HG03045 (cell line): ENCODE measurements around the gene PCNX2.
"Not testable (repeated sequence)": the region's sequence is repeated elsewhere in the genome, so short reads cannot be mapped to it uniquely, and the experiment has no call there.

Experiments
- ATAC-seq: cut with Tn5 transposase; IDR thresholded peaks from one replicate; pipeline ENCODE4 v1.9.1; 2021; ENCODE audit warnings: mild to moderate bottlenecking, moderate library complexity; ENCODE audit not compliant: unreplicated experiment

The PCNX2 gene

DNA sequence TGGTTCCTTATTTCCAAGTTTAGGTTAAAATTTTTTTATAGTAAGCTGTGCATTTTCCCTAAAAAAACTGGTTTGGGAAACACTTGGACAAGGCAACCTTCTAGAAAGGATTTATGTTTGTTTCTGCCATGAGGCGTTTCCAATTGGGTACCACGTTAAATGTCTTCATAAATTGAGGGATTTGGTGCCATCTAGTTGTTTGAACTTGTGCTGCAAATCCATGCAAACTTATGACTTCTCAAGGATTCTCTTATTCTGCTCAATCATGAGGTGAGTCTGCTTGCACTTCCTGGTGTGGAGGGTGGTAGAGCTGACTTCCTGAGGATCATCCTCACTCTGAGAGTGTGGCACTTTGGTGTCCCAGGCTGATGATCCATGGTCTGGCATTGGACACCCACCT lies 123.3 kb downstream of the PCNX2 start:
- no peak for ATAC-seq

DNA sequence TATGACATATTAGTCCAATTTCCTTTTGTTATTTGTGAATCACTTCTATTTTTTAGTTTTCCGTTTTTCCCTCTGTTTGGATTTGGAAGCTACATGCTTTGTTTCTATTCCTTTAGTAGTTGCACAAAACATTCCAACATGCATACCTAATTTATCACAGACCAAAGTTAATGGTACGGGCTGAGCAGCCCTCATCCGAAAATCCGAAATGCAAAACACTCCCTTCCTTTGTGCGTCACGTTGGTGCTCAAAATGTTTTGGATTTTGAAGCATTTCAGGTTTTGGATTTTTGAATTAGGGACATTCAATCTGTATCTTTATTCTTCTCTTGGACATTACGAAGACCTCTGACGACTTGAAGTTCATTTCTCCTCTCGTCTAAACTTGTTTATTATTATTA lies 124.8 kb downstream of the PCNX2 start:
- ATAC-seq: no peak

DNA sequence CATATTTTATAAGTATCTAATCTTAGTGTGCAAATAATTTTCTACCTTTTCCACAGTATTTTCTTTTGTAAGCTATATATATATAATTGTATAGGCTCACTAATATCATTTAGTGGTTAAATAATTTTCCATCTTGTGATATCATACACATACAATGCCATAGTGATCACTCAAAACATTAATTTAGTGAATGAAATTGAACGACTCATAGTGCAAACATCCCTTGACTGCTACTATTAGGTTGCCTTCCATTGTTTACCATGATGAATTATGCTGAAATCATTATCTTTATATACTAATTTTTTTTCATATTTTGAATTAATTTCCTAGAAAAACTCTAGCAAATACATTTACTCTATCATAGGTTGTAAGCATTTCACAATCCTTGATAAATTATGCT lies 127.1 kb downstream of the PCNX2 start:
- no peak for ATAC-seq

DNA sequence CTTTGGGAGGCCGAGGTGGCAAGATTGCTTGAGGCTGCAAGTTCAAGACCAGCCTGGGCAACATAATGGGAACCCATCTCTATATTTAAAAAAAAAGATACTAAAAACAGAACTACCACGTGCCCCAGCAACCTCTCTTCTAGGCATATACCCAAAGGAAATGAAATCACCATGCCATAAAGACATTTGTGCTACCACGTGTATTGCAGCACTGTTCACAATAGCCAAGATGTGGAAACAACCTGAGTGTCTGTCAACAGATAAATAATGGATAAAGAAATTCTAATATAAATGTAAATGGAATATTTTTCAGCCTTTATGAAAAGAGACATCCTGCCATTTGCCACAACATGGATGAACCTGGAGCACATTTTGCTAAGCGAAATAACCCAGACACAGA lies 128.6 kb downstream of the PCNX2 start:
- ATAC-seq: no peak

DNA sequence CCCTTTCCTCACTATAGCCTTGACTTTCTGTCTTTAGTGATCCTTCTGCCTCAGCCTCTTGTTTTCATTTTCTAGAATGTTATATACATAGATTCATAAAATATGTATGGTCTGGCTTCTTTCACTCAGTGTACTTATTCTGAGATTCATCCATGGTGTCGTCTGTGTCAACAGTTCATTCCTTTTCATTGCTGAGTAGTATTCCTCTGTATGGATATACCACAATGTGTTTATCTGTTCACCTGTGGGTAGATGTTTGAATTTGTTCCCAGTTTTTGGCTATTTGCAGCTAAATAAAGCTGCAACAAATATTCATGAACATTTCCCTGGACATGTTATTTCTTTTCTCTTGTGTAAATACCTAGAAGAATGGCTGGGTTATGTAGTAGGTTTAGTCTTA lies 131.8 kb downstream of the PCNX2 start:
- ATAC-seq: no peak

DNA sequence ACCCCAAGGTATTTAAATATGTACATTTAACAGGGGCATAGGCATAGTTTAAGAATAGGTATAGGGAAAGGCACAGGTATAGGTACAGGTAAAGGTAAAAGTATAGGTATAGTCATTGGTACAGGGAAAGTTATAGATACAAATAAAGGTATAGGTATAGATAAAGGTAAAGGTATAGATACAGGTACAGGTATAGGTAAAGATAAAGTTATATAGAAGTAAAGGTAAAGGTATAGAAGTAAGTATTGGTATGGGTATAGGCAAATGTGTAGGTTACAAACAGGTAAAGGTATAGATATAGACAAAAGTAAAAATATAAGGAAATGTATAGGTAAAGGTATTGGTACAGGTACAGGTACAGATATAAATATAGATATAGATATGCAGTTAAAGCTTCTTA lies 137.2 kb downstream of the PCNX2 start:
- no peak for ATAC-seq

DNA sequence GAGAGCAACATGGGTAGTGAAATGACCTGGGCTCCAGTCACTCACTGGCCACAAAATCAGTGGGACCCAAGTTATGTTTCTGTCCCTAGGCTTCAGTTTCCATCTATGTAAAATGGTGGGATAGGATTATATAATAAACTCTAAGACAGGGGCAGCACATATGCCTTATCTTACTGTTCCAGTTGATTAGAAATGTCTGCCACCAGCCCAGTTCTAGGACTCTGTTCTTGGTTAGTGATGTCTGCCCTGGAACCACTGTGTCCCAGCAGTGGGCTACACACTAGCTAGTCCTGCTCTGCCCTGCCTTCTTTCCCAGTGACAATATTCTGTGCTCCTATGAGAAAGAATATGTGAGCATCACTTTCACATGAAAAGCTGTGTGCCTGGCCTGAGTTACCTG lies 138.3 kb downstream of the PCNX2 start:
- no peak for ATAC-seq

DNA sequence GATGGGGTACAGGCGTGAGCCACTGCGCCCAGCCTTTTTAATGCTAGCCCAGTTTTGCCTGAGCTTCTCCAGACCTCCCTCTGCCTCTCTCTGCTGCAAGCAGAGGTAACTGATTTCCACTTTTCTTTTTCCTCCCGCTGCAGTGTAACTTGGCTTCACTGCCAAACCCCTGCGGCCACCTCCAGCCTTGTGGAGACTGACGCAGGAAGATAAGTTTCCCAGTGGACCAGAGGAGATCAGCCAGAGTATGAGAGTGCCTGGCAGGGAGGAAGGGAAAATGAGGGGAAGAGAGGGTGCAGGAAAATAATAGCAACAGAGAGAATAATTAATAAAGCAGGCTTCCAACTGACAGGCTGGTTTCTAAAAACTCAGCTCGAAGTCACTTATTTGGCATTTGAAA lies 143.7 kb downstream of the PCNX2 start:
- no peak for ATAC-seq

DNA sequence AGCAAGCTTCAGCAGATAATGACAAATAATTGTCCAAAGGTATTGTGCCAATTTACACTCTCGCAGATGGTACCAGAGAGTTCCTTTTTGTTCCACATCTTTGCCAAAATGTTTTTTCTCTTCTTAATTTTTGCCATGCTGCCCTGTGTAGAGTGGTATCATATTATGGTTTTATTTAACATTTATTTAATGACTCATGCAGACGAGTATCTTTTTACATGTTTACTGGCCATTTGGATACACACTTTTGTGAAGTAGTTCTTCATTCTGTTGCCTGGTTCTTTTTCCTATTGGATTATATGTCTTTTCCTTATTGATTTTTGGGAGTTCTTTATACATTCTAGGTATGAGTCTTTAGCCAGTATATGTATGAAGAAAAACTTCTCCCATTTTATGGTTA lies 151.1 kb downstream of the PCNX2 start:
- ATAC-seq: no peak

DNA sequence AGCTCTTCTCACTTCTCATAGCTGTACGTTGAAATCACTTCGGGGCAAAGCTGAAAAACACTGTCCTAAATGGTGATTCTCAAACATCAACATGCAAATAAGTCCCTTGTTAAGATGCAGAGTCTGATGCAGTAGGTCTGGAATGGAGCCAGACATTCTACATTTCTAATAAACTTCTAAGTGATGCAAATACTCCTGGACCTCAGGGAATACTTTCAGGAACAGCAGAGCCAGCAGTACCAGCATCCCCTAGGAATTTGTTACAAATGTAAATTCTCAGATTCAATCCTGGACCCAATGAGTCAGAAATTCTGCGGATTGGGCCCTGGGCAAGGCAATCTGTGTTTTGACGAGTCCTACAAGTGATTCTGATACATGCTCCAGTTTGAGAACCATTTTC lies 152.3 kb downstream of the PCNX2 start:
- ATAC-seq: no peak

DNA sequence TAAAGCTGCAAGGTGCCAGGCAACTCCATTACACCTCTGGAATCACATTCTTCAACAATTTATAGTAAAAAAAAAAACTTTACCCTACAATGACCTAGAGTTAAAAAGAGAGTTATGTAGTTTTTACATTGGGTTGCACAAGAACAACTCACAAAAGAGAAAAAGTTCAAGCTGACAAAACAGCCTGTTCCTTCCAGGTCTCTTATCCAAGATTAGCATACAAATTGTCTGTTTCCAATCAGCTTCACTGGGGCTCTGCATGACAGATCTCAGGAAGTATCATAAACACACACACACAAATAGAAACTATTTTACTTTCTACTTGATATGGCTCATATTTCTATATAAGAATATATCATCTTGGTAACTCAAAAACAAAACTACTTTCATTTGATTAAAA lies 154.6 kb downstream of the PCNX2 start:
- no peak for ATAC-seq

DNA sequence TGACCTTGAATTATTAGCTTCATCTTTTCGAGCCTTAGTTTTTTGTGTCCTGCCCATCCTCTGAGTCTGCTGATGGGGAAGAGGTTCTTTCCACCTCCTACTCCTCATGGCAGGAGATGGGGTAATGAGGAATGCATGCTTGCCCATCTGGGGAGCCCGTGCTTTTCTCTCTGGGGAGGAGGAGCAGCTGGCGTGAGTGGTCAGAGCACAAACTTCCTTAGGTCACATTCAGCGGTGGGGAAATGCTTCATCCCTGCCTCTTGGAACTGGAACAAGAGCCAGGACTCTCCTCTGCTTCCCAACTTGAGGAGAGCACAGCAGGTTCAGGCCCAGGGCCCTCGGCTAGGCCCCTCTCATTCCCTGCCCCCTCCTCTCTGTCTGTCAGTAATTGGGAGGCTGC lies 155.0 kb downstream of the PCNX2 start:
- no peak for ATAC-seq

DNA sequence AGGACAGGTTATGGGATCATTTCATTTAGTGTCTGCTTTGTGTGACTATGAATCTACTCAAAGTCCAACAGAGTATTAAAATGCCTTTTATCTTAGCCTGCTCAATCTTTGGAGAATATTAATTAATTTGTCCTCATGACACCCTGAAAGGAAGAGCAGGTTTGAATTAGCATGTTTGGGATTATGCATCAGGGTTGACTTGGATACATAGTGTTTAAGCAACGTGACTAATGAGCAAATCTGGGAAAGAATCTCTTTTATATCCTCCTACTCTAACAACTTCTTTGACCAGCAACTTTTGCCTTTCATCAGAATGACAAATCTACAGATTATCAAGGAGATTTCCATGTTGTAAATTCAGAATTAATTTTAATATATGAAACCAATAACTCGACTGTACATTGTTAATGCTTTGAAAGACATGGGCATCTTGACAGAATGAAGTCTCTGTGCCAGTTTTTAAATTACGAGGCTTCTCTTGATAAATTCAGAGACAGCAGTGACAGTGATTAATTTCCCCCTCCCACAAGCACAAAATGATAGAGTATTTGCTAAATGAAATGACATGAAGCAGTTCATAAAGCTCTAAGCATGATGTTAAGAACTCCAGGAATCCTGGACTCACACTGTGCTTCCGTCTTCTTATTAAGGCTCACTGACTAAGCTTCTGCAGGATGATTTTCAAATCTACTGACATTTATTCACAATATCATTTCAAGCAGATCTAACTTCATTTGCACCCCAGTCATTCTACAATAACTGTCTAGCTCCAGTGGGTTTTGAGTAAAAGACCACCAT lies 156.5 kb downstream of the PCNX2 start:
- ATAC-seq: no peak

DNA sequence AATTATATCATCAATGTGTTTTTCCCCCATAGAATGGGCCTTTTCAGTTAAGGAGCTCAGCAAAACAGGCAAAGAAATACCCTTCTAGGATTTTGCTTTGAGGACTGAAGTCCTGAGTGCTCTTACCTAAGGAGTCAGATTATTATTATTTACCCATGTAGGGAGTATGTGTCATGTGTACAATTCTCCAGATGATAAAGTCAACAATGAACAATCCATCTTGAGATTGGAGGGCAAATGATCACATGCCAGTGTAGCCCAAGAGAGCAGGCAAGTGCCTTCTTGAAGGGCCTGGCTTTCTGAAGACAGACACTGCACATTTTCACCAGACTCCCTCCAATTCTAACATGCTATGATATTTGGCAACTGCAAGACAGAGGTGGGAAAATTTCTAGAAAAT lies 159.7 kb downstream of the PCNX2 start:
- no peak for ATAC-seq

DNA sequence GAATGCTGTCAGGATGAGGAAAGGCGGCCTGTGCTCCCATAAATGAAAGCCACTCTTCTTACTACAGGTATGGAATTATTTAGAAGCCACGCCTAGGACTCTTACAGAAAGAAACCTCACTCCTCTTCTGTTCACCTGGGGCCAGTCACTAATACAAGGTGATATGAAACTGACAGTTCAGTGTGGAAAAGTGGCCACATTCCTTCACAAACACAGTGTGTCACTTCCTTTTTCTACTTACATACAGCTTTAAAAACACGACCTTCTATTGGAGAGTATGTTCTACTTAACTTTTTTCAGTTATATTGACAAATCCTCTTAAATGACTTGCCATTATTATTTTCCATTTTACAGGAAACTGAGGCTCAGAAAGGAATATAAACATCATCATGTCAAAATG lies 163.1 kb downstream of the PCNX2 start:
- ATAC-seq: no peak

DNA sequence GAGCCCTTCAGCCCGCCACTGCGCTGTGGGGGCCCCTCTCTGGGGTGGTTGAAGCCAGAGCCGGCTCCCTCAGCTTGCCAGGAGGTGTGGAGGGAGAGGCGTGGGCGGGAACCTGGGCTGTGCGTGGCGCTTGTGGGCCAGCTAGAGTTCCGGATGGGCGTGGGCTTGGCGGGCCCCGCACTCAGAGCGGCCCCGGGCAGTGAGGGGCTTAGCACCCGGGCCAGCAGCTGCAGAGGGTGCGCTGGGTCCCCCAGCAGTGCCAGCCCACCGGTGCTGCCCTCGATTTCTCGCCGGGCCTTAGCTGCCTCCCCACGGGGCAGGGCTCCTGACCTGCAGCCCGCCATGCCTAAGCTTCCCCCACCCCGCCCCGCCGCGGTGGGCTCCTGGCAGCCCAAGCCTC lies 166.5 kb downstream of the PCNX2 start:
- ATAC-seq: not testable (repeated sequence)

DNA sequence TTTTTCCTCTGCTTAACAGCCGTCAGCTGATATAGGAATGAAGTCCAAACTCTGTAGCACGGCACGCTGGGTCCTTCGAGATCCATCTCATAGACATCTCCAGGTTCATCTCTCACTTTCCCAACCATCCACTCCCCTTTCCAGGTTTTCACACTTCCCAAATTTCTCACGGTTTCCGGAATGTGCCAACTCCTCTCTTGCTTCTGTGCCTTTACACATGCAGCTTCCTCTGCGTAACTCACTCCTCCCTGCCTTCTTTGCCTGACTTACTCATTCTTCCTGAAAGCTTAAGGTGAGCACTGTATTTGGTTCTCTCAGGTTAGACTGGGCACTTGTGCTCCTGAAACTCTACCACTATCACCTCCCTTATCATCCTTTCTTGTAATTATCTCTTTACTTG lies 168.4 kb downstream of the PCNX2 start:
- no peak for ATAC-seq

DNA sequence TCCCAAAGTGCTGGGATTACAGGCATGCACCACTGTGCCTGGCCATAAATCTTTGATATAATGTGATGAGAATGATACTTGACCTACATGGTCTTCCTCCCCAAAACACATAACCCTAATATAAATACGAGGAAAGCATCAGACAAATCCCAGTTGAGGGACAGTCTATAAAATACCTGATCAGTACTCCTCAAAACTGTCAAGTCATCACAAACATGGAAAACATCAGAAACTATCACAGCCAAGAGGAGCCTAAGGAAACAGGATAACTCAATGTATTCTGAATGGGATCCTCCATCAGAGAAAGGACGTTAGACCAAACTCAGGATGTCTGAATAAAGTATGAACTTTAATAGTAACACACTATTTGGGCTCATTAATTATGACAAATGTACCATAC lies 172.7 kb downstream of the PCNX2 start:
- no peak for ATAC-seq

DNA sequence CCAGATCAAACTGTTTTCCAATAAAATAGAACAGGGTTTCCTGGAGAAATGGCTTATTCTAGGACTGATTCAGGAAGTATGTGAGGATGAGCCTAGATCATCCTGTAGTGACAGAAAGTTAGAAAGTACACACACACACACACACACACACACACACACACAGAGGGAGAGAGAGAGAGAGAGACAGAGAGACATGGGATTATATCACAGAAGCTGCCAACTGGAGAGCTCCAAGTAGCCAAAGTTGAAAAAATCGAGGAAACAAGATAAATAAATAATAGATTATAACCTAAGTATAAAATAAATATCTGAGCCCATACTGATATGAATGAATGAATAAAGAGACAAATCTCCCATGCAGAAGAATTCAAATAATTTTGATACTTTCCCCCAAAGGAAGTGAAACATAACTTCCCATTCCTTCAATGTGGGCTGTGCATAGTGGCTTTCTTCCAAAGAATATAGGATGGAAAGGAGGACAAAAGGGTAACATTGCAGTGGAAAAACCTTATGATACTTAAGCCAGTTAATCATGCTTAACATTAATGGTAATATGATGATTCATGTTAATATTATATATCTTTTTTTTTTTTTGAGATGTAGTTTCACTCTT lies 173.5 kb downstream of the PCNX2 start:
- no peak for ATAC-seq

DNA sequence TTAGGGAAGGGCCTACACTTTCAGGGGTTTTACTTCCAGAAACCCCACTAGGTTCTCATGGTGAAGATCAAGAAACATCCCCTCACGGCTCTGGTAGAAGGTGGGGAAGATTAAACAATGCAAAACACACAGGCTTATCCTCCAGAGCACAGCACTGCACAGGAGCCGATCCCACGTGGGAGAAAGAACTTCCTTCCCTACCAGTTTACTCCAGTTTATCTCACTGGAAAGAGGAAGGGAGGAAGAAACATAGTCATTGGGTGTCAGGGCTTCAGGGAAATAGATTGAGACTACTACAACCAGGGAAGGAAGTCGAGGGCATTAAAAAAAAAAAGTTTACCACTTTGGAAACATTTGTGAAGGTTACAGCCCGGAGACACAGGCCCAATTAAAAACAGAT lies 180.7 kb downstream of the PCNX2 start:
- no peak for ATAC-seq

DNA sequence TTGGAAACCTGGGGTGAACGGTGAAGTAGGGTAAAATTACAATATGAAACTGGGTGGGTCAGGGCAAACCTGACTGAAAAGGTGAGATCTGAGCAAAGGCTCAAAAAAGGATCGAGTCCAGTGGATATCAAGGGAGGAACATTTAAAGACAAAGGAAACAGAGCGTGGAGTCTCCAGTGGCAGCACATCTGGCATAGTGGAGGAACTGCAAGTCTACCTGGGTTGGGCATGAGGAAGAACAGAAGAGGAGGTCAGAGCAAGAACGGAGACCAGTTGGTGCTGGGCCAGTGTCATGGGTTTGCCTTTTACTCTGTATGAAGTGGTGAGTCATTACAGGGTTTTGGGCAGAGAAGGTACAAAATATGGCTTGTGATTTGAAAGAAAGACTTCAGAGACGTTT lies 181.4 kb downstream of the PCNX2 start:
- ATAC-seq: no peak

DNA sequence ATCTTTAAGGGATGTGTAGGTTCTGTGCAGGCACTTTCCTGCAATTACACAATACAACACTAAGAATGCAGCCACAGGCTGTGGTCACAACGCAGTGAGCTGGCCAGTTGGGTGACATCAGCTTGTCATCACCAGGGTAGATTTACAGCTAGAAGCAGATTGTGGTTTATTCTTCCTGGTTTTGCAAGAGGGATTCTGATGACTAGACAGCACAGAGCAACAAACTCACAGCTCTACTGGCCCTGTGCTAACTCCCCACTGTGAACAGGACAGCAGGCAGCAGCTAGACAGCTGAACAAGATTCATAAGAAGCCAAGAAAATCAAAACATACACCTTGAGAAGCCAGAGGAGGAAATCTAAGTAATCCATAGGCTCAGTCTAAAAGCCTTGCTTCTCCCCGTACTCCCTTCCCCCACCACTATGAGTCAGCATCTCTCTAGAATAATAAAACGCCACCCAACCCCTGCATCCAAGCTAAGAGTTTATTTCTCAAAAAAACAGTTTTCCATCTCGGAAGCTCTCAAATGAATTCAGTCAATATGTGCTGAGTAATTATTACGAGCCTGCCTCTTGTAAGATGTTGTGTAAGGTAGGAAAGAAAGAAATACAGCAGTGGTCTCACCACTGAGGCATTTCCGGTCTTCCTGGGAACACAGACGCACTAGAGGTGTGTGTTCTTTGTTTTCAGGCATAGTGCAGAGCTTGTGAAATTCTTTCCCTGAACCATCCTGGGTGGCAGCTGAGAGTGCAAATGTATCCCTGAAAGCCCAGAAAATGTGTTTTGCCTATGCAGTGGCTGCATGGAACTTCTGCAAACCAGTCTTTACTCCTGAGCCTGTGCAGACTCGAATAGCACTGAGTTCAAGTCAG lies 182.3 kb downstream of the PCNX2 start:
- peak; percentile 63 for ATAC-seq
